Colonic mucosa (tissue), 4 donors: Measurements from ENCODE around the gene GPC1. TPM values are rescaled to one million over a fixed set of nuclear protein-coding genes. Genes with fewer than 3 reads are reported as not detected.
A peak's percentile ranks its signal among the peaks of the same experiment; 100 is the strongest.

Experiments
- DNase-seq: peaks from one replicate; pipeline ENCODE4 v3.0.0-alpha.2; 2020
- H3K27ac ChIP-seq: fragments of 200-600 bp; one replicate; pipeline ENCODE4 v1.8.0; 2021
- H3K27me3 ChIP-seq: fragments of 200-600 bp; one replicate; pipeline ENCODE4 v1.8.0; 2021
- H3K36me3 ChIP-seq: fragments of 200-600 bp; one replicate; pipeline ENCODE4 v1.8.0; 2021
- H3K4me1 ChIP-seq: fragments of 200-600 bp; one replicate; pipeline ENCODE4 v1.8.0; 2021; ENCODE audit warnings: mild to moderate bottlenecking
- H3K4me3 ChIP-seq: fragments of 200-600 bp; one replicate; pipeline ENCODE4 v1.8.0; 2021
- H3K9ac ChIP-seq, 2 donors: one replicate each; pipeline ENCODE4 v1.7.0; 2013; ENCODE audit warnings: control low read depth in 2 of 2, low read depth in 2 of 2, low read length in 2 of 2
- H3K9me3 ChIP-seq: fragments of 200-600 bp; one replicate; pipeline ENCODE4 v1.8.0; 2021
- intact Hi-C: fragments of 100-400 bp; cut with DNase I; formaldehyde crosslinking; loops from one replicate; pipeline ENCODE4 v1.14.1; 2022
- total RNA-seq, 2 donors: library from RNA; stranded (reverse); fragmentation: NEBNext Ultra II Directional in 1 of 2; extraction: Animal tissue kit (Norgen Biotek cat#: 25700) in 1 of 2; gene quantifications; one replicate each; pipeline ENCODE4 v1.2.1, GENCODE V29; 2021
- TF ChIP-seq, protein P1 (sequence below): fragments of 200-600 bp; IDR thresholded peaks from one replicate; pipeline ENCODE4 v1.8.0; 2022; ENCODE audit warnings: antibody characterized with exemption, mild to moderate bottlenecking
- donor health status: healthy.
- donor health status: DM: no; HTN: no; CAD: no.
- donor health status: DM: no; HTN: no; CAD: no.

Gene GPC1
- total RNA-seq, 2 donors from 2014 or later, result 19.0 to 23.1 TPM

DNA sequence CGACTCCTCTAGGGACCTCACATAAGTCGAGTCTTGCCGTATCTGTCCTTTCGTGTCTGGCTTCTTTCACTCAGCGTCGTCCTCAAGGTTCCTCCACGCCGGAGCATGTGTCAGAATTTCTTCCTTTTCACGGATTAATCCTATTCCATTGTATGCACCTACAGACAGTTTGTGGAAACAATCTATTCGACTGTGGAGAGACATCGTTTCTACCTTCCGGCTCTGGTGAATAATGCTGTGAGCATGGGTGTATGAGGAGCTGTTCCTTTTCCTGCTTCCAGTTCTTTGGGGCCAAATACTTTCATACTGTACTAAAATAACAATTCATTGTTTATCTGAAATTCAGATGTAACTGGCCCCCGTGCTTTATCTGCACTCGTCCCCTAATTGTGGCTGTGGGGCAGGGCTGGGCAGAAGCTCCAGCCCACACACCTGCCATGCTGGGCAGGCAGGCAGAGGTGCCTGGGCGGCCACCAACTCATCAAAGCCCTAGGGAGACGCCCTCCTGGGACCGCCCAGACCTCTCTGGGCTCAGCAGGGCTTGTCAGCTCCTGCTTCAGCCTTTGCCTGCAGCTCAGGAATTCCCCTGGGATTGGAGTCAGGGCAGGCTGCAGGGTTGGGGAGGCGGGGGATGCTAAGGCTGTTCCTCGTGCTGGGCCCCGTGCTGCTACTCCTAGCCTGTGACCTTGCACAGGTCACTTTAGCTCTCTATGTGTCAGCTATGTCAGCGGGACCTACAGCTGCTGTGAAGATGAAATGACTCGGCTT, 14.5 kb downstream of the GPC1 start:
- no peak overlapping the region for H3K4me3 ChIP-seq
- TF ChIP-seq, protein P1, sequence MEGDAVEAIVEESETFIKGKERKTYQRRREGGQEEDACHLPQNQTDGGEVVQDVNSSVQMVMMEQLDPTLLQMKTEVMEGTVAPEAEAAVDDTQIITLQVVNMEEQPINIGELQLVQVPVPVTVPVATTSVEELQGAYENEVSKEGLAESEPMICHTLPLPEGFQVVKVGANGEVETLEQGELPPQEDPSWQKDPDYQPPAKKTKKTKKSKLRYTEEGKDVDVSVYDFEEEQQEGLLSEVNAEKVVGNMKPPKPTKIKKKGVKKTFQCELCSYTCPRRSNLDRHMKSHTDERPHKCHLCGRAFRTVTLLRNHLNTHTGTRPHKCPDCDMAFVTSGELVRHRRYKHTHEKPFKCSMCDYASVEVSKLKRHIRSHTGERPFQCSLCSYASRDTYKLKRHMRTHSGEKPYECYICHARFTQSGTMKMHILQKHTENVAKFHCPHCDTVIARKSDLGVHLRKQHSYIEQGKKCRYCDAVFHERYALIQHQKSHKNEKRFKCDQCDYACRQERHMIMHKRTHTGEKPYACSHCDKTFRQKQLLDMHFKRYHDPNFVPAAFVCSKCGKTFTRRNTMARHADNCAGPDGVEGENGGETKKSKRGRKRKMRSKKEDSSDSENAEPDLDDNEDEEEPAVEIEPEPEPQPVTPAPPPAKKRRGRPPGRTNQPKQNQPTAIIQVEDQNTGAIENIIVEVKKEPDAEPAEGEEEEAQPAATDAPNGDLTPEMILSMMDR, result no peak
- intact Hi-C loops, result no loop called here
- no peaks in the 10 kb centered on the region for H3K9me3 ChIP-seq
- H3K9ac ChIP-seq, result no peak overlapping the region
- no peak overlapping the region for H3K27ac ChIP-seq
- no peaks in the 10 kb centered on the region for H3K36me3 ChIP-seq
- H3K27me3 ChIP-seq, result peaks cover 23% of the 10 kb centered on the region
- no peak for DNase-seq
- no peaks in the 10 kb centered on the region for H3K4me1 ChIP-seq

- Histone ChIP-seq H3K4me3 (no peak overlapping the region), H3K4me1 (peaks cover under 1% of the 10 kb centered on the region), H3K9ac (no peak overlapping the region), H3K27me3 (peaks cover 29% of the 10 kb centered on the region), H3K36me3 (no peaks in the 10 kb centered on the region), H3K27ac (no peak overlapping the region), H3K9me3 (no peaks in the 10 kb centered on the region)
- TF ChIP-seq, protein P1, result no peak
- intact Hi-C loops, result no loop called here
- DNase-seq, result no peak
These were observed 15.2 kb downstream of the GPC1 start for GRCh38 chr2:240450532-240451107.

DNA sequence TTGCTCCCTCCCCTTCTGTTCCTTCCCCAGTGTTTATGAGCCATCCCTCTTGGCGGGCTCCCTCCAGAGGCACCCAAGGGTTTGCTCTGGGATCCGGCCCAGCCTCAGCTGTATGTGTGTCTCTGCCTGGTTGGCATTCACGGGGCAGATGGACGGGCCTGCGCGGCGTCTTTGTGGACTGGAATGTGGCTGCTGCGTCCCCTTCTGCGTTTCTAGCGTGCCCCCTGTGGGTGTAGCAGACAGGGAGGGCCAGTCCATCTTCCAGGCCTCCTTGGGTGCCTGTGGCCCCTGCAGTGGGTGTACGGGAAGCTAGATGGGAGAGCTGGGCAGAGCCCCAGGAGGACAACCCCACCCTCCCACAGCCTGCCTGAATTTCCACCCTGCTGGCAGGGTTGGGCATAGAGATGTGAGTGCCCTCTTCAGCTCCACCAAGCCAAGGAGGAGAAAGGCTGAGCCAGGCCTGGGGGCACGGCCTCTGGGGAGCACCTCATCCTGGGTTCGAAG, 15.7 kb downstream of the GPC1 start:
- DNase-seq, result no peak
- intact Hi-C loops, result no loop called here
- no peaks in the 10 kb centered on the region for H3K36me3 ChIP-seq
- peaks cover 33% of the 10 kb centered on the region for H3K27me3 ChIP-seq
- no peak overlapping the region for H3K4me3 ChIP-seq
- peaks cover 4% of the 10 kb centered on the region for H3K4me1 ChIP-seq
- H3K9me3 ChIP-seq, result no peaks in the 10 kb centered on the region
- no peak overlapping the region for H3K9ac ChIP-seq
- TF ChIP-seq, protein P1, result no peak
- no peak overlapping the region for H3K27ac ChIP-seq

DNA sequence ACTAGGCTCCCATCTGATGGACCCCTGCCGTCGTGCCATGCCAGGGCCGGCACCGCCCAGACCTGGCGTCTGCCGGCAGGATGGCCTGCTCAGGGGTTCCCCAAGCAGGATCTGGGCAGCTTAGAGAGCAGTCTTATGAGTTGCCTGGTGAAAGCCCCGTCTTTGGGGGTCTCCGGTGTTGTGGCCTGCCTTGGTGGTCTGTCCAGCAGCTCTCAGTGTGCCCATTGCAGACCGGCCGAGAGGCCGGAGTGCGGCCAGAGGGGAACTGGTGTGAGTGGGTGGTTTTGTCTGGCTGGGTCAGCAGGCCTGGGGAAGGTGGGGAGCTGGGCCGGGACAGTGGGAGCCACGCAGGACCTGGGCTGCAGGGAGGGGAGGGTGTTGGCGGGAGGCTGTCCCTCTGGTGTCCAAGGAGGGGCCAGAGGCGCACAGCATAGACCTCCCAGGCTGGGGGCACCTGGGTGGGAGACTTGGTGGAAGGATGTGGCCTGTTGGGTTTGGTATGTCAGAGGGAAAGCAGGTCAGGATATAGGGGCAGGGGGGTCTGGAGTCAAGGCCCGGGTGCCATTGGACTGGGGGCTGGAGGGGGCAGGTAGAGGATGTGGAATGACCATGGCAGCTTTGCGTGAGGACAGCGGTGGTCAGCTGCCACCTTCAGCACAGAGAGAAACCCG, 16.5 kb downstream of the GPC1 start:
- no peak for DNase-seq
- no peak overlapping the region for H3K9ac ChIP-seq
- no peak overlapping the region for H3K27ac ChIP-seq

More for the DNA sequence above, 16.5 kb downstream of the GPC1 start:
- Histone ChIP-seq H3K27me3 (peaks cover 39% of the 10 kb centered on the region), H3K4me3 (peak overlapping the region; percentile 47), H3K9me3 (no peaks in the 10 kb centered on the region), H3K36me3 (no peaks in the 10 kb centered on the region), H3K4me1 (peaks cover 4% of the 10 kb centered on the region)
- TF ChIP-seq, protein P1, result no peak
- intact Hi-C loops, result no loop called here
